Upper lobe of left lung (tissue), 6 donors: Measurements from ENCODE around the gene GSTA3. TPM values are rescaled to one million over a fixed set of nuclear protein-coding genes. Genes with fewer than 3 reads are reported as not detected.
"Not testable (repeated sequence)": the region's sequence is repeated elsewhere in the genome, so short reads cannot be mapped to it uniquely, and the experiment has no call there.

Experiments
- ATAC-seq, 2 donors: fragments of 200-7000 bp; cut with Tn5 transposase; one replicate each; pipeline ENCODE4 v1.9.1; 2022; ENCODE audit warnings: mild to moderate bottlenecking in 2 of 2, moderate library complexity in 2 of 2; ENCODE audit not compliant: low FRiP score in 2 of 2
- DNase-seq, 2 donors: peaks; one replicate each; pipeline ENCODE4 v3.0.0-alpha.2; 2019 to 2020
- H3K27ac ChIP-seq, 4 donors: fragments of 200-600 bp; sonication (generic); one replicate each; pipeline ENCODE4 v1.5.1; 2016 to 2019
- H3K27me3 ChIP-seq, 4 donors: fragments of 200-600 bp; sonication (generic); one replicate each; pipeline ENCODE4 v1.5.1; 2017 to 2019
- H3K36me3 ChIP-seq, 4 donors: fragments of 200-600 bp; sonication (generic); one replicate each; pipeline ENCODE4 v1.5.1; 2016 to 2019
- H3K4me1 ChIP-seq, 4 donors: fragments of 200-600 bp; sonication (generic); one replicate each; pipeline ENCODE4 v1.5.1; 2018 to 2019
- H3K4me3 ChIP-seq, 4 donors: fragments of 200-600 bp; sonication (generic); one replicate each; pipeline ENCODE4 v1.5.1; 2017 to 2019; ENCODE audit warnings: mild to moderate bottlenecking in 2 of 4, moderate library complexity in 1 of 4
- H3K9me3 ChIP-seq, 4 donors: fragments of 200-600 bp; sonication (generic); one replicate each; pipeline ENCODE4 v1.5.1; 2018 to 2019
- EP300 ChIP-seq, 4 donors: sonication (generic); formaldehyde crosslinking; IDR thresholded peaks; one replicate each; pipeline ENCODE4 v1.5.1; 2017; ENCODE audit warnings: antibody characterized with exemption in 4 of 4, control low read depth in 2 of 4
- POLR2A ChIP-seq, 4 donors: fragments of 450-650 bp; IDR thresholded peaks; one replicate each; pipeline ENCODE4 v1.5.1; 2016 to 2017; ENCODE audit warnings: antibody characterized with exemption in 4 of 4, mild to moderate bottlenecking in 2 of 4
- POLR2AphosphoS5 ChIP-seq, 2 donors: sonication (generic); formaldehyde crosslinking; IDR thresholded peaks; one replicate each; pipeline ENCODE4 v1.5.1; 2017; ENCODE audit warnings: antibody characterized with exemption in 2 of 2
- whole genome bisulfite sequencing, 2 donors: methylation state at CpG; one replicate each; pipeline ENCODE4 v1.1.5; 2017 to 2018; 5-methylcytosine and 5-hydroxymethylcytosine counted together
- total RNA-seq, 6 donors: library from RNA; depleted of rRNA in 4 of 6; stranded (reverse); fragments of >200 nt in 4 of 6; gene quantifications; one replicate each; pipeline versions ENCODE4 v1.1.0 to v1.2.1, GENCODE V29; 2016 to 2021
- TF ChIP-seq, protein P1 (sequence below), 6 experiments: fragments of 450-650 bp in 4 of 6; fragments of 200-600 bp in 2 of 6; sonication (generic) in 2 of 6; IDR thresholded peaks; one replicate each; pipeline ENCODE4 v1.5.1; 2016 to 2019; ENCODE audit warnings: antibody characterized with exemption in 6 of 6
- donor health status: DM: no; HTN: no; CAD: no; lungs with moderate emphysema.
- donor health status: DM: no; HTN: yes; CAD: no; lungs with severe emphysema.

GSTA3 gene
- total RNA-seq, 6 donors from 2014 or later, result 0.46 to 2.0 (median 0.57) TPM; not detected in 1

GRCh38 chr6:52922161-52922560, 12.7 kb upstream of the GSTA3 start:
- DNase-seq (no peak), ATAC-seq (no peak)
- peak in 1 of 4 donors; percentile 3 for TF ChIP-seq POLR2A (IDR thresholded peaks at IDR 0.05)
- no peak for TF ChIP-seq POLR2AphosphoS5 (IDR thresholded peaks at IDR 0.05)
- 72 to 81% methylated on average over 10 of the region's 10 CpGs for WGBS, 2 donors
- H3K9me3 ChIP-seq, result no peaks in the 10 kb centered on the region
- H3K27ac ChIP-seq, result peak overlapping the region in 3 of 4 donors; percentile 53 to 77 (median 53)
- peaks cover 6 to 48% (median 10%) of the 10 kb centered on the region in 4 donors for H3K4me1 ChIP-seq
- H3K36me3 ChIP-seq, result no peaks in the 10 kb centered on the region
- no peaks in the 10 kb centered on the region for H3K27me3 ChIP-seq
- H3K4me3 ChIP-seq, result no peak overlapping the region

DNA sequence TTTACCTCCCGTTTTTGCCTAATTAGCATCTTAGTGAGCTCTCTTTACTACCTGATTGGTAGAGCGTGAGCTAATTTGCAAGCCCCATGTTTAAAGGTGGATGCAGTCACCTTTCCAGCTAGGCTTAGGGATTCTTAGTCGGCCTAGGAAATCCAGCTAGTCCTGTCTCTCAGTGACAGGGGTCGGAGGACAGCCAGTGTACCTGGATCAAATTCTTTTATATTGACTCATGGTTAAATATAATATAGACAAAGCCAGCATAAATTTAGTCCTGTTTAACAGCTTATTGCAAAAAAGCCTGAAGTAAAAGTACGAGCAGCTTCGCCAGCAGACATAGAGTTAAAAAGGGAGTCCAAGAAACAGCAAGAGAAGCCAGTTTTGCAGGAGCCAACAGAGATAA, 12.2 kb upstream of the GSTA3 start:
- H3K4me1 ChIP-seq, result peaks cover 6 to 48% (median 10%) of the 10 kb centered on the region in 4 donors
- H3K9me3 ChIP-seq, result no peaks in the 10 kb centered on the region
- TF ChIP-seq POLR2AphosphoS5 (IDR thresholded peaks at IDR 0.05), result no peak
- no peak for TF ChIP-seq EP300 (IDR thresholded peaks at IDR 0.05)
- TF ChIP-seq, protein P1, sequence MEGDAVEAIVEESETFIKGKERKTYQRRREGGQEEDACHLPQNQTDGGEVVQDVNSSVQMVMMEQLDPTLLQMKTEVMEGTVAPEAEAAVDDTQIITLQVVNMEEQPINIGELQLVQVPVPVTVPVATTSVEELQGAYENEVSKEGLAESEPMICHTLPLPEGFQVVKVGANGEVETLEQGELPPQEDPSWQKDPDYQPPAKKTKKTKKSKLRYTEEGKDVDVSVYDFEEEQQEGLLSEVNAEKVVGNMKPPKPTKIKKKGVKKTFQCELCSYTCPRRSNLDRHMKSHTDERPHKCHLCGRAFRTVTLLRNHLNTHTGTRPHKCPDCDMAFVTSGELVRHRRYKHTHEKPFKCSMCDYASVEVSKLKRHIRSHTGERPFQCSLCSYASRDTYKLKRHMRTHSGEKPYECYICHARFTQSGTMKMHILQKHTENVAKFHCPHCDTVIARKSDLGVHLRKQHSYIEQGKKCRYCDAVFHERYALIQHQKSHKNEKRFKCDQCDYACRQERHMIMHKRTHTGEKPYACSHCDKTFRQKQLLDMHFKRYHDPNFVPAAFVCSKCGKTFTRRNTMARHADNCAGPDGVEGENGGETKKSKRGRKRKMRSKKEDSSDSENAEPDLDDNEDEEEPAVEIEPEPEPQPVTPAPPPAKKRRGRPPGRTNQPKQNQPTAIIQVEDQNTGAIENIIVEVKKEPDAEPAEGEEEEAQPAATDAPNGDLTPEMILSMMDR (IDR thresholded peaks at IDR 0.05), result no peak
- no peak for TF ChIP-seq POLR2A (IDR thresholded peaks at IDR 0.05)
- no peak for ATAC-seq
- no peak for DNase-seq
- WGBS, 2 donors, result 83 to 89% methylated on average over 6 of the region's 6 CpGs
- peak overlapping the region in 3 of 4 donors; percentile 53 to 77 (median 53) for H3K27ac ChIP-seq
- no peaks in the 10 kb centered on the region for H3K27me3 ChIP-seq
- H3K36me3 ChIP-seq, result no peaks in the 10 kb centered on the region
- H3K4me3 ChIP-seq, result no peak overlapping the region

- not testable (repeated sequence) for H3K27me3 ChIP-seq, H3K9me3 ChIP-seq, H3K4me3 ChIP-seq, H3K36me3 ChIP-seq, ATAC-seq
- Histone ChIP-seq H3K4me1 (peaks cover 6 to 40% (median 10%) of the 10 kb centered on the region in 4 donors), H3K27ac (peak overlapping the region; percentile 15 to 77 (median 36))
- 23 to 28% methylated on average over 1 of the region's 1 CpG for WGBS, 2 donors
- peak; percentile 29 to 94 (median 73) for TF ChIP-seq EP300 (IDR thresholded peaks at IDR 0.05)
- TF ChIP-seq POLR2AphosphoS5 (IDR thresholded peaks at IDR 0.05), result peak in 1 of 2 donors; percentile 68
- peak in 1 of 4 donors; percentile 32 for TF ChIP-seq POLR2A (IDR thresholded peaks at IDR 0.05)
- peak in 1 of 2 donors; percentile 48 for DNase-seq
Observed at GRCh38 chr6:52919511-52919910, 10.0 kb upstream of the GSTA3 start.

DNA sequence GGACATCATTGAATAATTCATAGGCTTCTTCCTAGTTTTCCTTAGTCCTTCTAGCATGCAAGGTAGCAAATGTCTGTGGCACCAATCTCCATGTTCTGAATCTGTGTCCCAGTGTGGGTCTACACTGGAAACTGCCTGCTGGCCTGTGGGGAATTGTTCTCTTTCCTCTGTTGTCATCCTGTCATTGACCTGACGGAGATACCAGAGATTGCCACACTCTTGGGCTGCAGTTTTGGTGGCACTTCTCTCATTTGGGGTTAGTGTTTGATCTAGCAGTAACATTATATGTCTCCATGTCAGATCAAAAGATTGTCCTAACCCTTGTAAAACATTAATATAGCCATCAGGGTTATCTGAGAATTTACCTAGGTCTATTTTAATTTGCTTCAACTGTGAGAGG, 9.3 kb upstream of the GSTA3 start:
- 59 to 67% methylated on average over 1 of the region's 1 CpG for WGBS, 2 donors
- H3K9me3 ChIP-seq, H3K36me3 ChIP-seq, ATAC-seq, DNase-seq, H3K27me3 ChIP-seq, H3K4me3 ChIP-seq: not testable (repeated sequence)
- Histone ChIP-seq H3K4me1 (peaks cover 6 to 35% (median 10%) of the 10 kb centered on the region in 4 donors), H3K27ac (peak overlapping the region; percentile 8 to 73 (median 46))

DNA sequence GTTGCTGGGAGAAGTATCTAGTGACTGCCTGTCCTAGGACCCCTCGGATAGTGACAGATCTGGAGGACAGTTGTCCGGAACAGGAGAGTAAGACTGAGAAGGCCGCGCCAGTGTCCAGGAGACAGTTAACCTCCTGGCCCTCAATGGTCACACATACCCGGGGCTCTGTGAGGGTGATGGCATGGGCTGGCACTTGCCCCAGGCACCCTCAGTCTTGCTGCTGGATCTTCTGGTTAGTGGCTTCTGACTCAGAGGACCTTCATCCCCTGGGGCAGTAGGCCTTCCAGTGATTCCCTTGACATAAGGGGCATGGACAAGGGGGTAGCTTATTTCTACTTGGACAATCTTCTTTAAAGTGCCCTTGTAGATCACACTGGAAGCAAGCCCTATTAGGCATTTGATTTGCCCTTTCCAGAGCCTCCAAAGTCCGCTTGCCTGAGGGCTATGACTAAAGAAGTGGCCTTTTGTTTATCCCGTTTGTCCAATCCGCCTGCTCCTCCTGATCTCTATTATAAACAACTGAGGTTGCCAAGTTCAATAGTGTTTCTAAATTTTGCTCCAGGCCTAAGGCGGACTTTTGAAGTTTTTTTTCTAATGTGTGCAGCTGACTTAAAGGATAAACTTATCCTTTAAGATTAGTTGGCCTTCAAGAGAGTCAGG, 8.7 kb upstream of the GSTA3 start:
- not testable (repeated sequence) for ATAC-seq, H3K27me3 ChIP-seq, DNase-seq, H3K4me3 ChIP-seq, H3K36me3 ChIP-seq, H3K9me3 ChIP-seq
- H3K27ac ChIP-seq, result peak overlapping the region; percentile 8 to 73 (median 48)
- H3K4me1 ChIP-seq, result peaks cover 6 to 32% (median 10%) of the 10 kb centered on the region in 4 donors
- 52 to 61% methylated on average over 6 to 9 of the region's 9 CpGs for WGBS, 2 donors

GRCh38 chr6:52914516-52914915, 5.0 kb upstream of the GSTA3 start:
- Histone ChIP-seq H3K4me3 (no peak overlapping the region), H3K36me3 (no peaks in the 10 kb centered on the region), H3K27ac (no peak overlapping the region), H3K4me1 (peaks cover 5 to 15% (median 6%) of the 10 kb centered on the region in 4 donors), H3K27me3 (no peaks in the 10 kb centered on the region), H3K9me3 (no peaks in the 10 kb centered on the region)
- DNase-seq (no peak), ATAC-seq (no peak)
- no peak for TF ChIP-seq EP300 (IDR thresholded peaks at IDR 0.05)
- TF ChIP-seq POLR2AphosphoS5 (IDR thresholded peaks at IDR 0.05), result no peak
- TF ChIP-seq, protein P1 (IDR thresholded peaks at IDR 0.05), result no peak
- no peak for TF ChIP-seq POLR2A (IDR thresholded peaks at IDR 0.05)

DNA sequence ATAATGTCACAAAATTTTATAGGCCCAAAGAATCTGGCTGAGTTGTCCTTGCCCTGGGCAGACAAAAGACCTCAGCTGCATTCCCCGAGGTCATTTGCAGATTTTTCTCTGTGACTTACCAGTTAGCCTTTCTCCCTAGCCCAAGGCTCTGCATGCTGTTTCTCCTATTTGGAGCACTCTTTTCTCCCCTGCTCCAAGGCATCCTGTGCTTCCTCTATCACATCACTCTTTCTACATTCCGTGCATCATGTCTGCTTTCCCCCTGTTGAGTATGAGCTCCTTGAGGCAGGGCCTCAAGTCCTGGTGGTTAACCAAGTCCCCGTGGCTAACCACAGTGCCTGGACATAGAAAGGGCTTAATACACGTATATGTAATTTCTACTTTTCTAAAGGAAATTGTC, 593 bp upstream of the GSTA3 start:
- DNase-seq (no peak), ATAC-seq (no peak)
- Histone ChIP-seq H3K4me1 (no peaks in the 10 kb centered on the region), H3K9me3 (no peaks in the 10 kb centered on the region), H3K27ac (no peak overlapping the region), H3K27me3 (no peaks in the 10 kb centered on the region), H3K36me3 (no peaks in the 10 kb centered on the region), H3K4me3 (no peak overlapping the region)
- TF ChIP-seq POLR2A (IDR thresholded peaks at IDR 0.05) (no peak), POLR2AphosphoS5 (IDR thresholded peaks at IDR 0.05) (no peak), EP300 (IDR thresholded peaks at IDR 0.05) (no peak)
- TF ChIP-seq, protein P1 (IDR thresholded peaks at IDR 0.05), result no peak
- 73 to 83% methylated on average over 4 of the region's 4 CpGs for WGBS, 2 donors
